HG03280 (cell line): ENCODE results near the gene NAGS.
"Not testable (repeated sequence)": the region's sequence is repeated elsewhere in the genome, so short reads cannot be mapped to it uniquely, and the experiment has no call there.

ENCODE experiments used
- ATAC-seq: cut with Tn5 transposase; IDR thresholded peaks from one replicate; pipeline ENCODE4 v1.9.1; 2021; ENCODE audit warnings: mild to moderate bottlenecking, moderate library complexity; ENCODE audit not compliant: unreplicated experiment

Gene NAGS

GRCh38 chr17:43983515-43984411 lies 20.7 kb upstream of the NAGS start:
- ATAC-seq: no peak

GRCh38 chr17:43984521-43984920 lies 19.9 kb upstream of the NAGS start:
- no peak for ATAC-seq

DNA sequence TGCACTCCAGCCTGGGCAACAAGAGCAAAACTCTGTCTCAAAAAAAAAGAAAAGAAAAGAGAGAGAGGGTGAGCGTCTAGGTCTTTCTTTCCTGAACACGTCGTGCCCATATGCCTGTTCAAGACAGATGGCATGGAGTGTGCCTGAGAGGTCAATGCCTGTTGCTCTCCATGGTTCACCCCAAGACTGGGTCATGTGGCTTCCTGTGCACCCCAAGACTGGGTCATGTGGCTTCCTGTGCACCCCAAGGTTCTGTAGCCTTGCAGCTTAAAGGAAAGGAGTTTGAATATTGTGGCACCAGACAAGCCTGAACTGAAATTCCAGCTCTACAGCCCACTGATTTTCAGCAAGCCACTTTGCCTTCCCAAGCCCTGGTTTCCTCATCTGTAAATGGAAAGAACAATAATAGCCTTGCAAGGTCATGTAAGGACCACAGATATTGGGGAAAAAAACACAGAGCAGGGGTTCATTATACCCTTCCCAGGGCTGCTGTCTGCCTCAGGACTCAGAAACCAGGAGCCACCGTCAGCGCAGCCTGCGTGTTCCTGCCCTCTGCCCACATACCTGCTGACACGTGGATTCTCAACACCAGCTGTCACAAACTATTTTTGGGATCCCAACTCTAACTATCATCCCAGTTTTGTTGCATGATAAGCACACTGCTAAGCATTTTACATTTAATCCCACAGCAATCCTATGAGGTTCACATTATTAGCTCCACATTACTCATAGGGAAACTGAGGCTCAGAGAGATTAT lies 18.0 kb upstream of the NAGS start:
- ATAC-seq: no peak

- ATAC-seq: no peak
Observed at GRCh38 chr17:43987131-43988021, 17.0 kb upstream of the NAGS start.

DNA sequence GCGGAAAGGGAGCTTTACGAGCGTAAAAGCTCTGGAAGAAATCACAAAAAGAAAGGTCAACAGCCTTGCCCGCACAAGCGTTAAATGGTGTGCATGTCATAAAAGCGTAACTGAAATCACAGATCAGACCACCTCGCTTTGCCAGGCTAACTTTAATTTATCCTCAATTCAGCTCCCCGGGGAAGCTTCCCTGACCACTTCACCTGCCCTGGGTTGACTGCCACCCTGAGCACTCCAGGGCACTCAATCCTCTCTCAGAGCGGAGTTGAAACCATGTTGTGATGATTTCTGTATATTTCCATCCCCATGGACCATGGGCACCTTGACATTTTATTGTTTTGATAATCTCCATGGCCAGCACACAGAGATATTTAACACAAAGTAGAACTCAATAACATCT lies 16.1 kb upstream of the NAGS start:
- no peak for ATAC-seq

GRCh38 chr17:43992641-43993040 lies 11.8 kb upstream of the NAGS start:
- ATAC-seq: no peak

- ATAC-seq: no peak
Observed at GRCh38 chr17:43994272-43995149, 9.9 kb upstream of the NAGS start.

GRCh38 chr17:43995150-43995471 lies 9.3 kb upstream of the NAGS start:
- ATAC-seq: no peak

- ATAC-seq: not testable (repeated sequence)
Observed at GRCh38 chr17:43997180-43997579, 7.2 kb upstream of the NAGS start.

DNA sequence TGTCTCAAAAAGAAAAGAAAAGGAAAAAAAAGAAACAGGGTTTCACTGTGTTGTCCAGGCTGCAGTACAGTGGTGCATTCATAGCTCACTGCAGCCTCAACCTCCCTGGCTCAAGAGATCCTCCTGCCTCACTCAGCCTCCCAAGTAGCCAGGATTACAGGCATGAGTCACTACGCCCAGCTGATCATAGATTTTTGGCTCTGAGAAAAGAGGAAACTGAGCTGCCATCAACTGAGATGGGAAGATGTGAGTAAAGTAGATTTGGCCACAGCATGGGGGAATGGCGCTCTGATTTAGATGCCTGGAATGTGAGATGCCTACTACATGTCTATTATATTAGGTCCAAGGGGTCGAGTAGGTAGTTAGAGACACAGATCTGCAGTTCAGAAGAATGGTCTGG lies 5.9 kb upstream of the NAGS start:
- ATAC-seq: no peak

- no peak for ATAC-seq
Observed at GRCh38 chr17:43999024-43999423, 5.4 kb upstream of the NAGS start.

DNA sequence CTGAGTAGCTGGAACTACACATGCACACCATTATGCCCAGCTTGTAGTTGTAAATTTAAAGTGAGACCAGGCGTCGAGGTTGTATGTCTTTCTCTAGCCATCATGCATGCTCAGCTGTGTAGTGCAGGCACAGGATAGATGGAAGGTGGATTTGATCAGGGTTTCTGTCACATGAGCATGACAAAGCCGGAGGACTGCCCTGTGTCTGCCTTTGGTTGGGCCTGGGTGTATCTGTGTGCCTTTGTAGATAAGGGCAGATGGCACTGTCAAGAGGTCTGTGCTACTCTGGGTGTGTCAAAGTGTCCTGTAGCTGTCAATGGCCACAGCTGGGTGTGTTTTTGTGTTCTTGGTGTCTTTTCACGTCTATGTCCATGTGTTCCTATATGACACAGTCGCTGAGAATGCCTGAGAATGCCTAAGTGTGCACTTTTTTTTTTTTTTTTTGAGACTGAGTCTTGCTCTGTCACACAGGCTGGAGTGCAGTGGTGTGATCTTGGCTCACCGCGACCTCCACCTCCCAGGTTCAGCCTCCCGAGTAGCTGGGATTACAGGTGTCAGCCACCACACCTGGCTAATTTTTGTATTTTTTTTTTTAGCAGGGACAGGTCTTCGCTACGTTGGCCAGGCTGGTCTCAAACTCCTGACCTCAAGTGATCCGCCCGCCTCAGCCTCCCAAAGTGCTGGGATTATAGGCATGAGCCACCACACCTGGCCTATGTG lies 4.1 kb upstream of the NAGS start:
- no peak for ATAC-seq

DNA sequence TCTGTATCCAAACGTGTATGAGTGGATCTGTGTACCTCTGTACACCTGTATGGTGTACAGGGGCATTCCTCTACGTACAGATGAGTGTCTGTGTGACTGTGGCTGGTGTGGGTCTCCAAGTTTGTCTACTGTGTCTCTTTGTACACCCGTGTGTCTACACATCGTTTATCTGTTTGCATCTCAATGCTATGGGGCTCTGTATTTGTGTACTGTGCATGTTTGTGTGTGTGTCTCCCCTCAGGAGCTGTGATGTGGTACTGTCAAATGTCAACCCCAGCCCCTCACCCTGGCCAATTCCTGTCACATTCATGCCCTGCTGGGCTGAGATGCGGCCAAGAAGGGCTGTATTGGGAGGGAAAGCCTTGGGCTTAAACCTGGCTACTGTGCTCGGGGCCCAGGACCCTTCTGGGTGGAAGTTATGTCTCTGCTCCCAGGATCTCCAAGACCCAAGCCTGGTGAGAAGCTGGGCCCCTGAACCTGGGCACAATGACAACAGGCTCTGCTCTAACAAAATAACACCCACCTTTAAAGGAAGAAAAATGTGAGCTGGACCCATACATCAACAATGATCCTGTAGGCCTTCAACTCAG lies 3.5 kb upstream of the NAGS start:
- no peak for ATAC-seq

- ATAC-seq: no peak
Observed at GRCh38 chr17:44001461-44001920, 2.9 kb upstream of the NAGS start.

- no peak for ATAC-seq
Observed at GRCh38 chr17:44002141-44002848, 2.1 kb upstream of the NAGS start.

DNA sequence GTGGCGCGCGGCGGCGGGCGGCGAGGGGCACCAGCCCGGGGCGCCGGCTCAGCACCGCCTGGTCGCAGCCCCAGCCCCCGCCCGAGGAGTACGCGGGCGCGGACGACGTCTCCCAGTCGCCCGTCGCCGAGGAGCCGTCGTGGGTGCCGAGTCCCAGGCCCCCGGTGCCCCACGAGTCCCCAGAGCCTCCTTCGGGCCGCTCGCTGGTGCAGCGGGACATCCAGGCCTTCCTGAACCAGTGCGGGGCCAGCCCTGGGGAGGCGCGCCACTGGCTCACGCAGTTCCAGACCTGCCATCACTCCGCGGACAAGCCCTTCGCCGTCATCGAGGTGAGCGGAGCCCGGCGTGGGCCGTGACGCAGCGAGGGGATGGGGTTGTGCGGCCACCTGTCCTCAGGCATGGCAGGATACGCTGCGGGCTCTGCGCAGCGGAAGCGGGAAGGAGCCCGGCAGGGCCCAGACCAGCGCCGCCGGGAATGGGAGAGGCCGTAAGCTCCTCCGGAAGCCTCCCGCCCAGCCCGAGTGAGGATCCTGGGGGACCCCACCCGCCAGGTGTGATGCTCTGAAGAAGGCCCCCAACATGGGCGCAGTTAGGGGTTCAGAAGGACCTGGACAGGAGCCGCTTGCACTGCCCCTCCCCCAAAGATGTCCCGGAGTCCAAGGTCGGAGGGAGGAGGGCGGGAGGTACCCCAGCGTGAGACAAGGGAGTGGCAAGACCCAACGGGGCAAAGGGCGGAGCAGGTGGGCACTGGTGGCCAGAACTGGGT lies 522 bp downstream of the NAGS start:
- ATAC-seq: no peak

- no peak for ATAC-seq
Observed at GRCh38 chr17:44005527-44006271, 1.3 kb downstream of the NAGS start.
